ENCODE results near the gene ADD2. TPM values are rescaled to one million over a fixed set of nuclear protein-coding genes. Genes with fewer than 3 reads are reported as not detected.

ADD2 gene
- total and polyA plus RNA-seq, 2 experiments from 2014 or later: 34.6 to 223 TPM

DNA sequence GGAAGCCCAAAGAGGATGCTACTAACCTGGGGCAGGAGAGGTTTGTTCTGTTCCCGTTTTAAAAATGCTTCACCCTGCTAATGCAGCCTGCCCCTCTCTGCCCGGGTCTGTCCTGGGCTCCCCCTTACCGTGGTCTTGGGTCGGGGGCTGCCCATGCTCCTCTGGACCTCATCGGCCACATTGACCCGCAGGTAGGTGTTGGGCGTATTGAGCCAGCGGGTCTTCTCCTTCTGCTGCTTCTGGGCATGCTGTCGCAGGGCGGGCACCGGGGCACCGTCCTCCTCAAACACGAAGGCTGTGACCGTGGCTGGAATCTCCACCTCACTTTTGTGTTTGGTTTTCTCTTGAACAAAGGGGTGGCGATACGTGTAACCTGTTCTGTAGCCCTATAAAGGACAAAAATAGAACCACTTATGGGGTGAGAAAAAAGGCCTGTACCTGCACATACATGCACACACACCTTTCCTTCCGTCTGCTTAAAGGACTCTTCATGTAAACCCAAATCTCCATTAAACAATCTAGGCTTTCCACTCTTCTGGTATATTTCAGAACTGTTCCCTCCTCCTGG is 89.3 kb downstream of the ADD2 start:
- Histone ChIP-seq H3K27ac (ENCODE audit: low read depth) (no peak overlapping the region), H2AFZ (no peak overlapping the region), H3F3A (replicated peaks; ENCODE audit: low read depth) (no peaks in the 10 kb centered on the region), H3K4me3 (no peak overlapping the region), H3K9me2 (ENCODE audit: insufficient read depth) (no peaks in the 10 kb centered on the region), H3K4me1 (ENCODE audit: insufficient read depth) (no peaks in the 10 kb centered on the region), H3K36me3 (ENCODE audit: insufficient read depth) (peaks cover 61% of the 10 kb centered on the region), H3K79me2 (replicated peaks; ENCODE audit: insufficient read depth) (no peaks in the 10 kb centered on the region), H3K4me2 (no peak overlapping the region), H3K27me3 (ENCODE audit: insufficient read depth) (no peaks in the 10 kb centered on the region), H4K20me1 (replicated peaks; ENCODE audit: insufficient read depth) (peaks cover 8% of the 10 kb centered on the region; the same call in 1 of the 2 replicates)
- no peak overlapping the region for H3K27ac Mint-ChIP-seq
- ATAC-seq: no peak
- H3K4me3 Mint-ChIP-seq: no peak overlapping the region
- H3K36me3 Mint-ChIP-seq (ENCODE audit: low read depth): peaks cover 88% of the 10 kb centered on the region
- TF ChIP-seq EZH2 (IDR thresholded peaks at IDR 0.05; ENCODE audit: low read depth, unreplicated experiment): no peak
- TF ChIP-seq, protein P1, sequence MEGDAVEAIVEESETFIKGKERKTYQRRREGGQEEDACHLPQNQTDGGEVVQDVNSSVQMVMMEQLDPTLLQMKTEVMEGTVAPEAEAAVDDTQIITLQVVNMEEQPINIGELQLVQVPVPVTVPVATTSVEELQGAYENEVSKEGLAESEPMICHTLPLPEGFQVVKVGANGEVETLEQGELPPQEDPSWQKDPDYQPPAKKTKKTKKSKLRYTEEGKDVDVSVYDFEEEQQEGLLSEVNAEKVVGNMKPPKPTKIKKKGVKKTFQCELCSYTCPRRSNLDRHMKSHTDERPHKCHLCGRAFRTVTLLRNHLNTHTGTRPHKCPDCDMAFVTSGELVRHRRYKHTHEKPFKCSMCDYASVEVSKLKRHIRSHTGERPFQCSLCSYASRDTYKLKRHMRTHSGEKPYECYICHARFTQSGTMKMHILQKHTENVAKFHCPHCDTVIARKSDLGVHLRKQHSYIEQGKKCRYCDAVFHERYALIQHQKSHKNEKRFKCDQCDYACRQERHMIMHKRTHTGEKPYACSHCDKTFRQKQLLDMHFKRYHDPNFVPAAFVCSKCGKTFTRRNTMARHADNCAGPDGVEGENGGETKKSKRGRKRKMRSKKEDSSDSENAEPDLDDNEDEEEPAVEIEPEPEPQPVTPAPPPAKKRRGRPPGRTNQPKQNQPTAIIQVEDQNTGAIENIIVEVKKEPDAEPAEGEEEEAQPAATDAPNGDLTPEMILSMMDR (conservative IDR thresholded peaks at IDR 0.05; ENCODE audit: low read depth in 2 of 2): no peak
- TF ChIP-seq, protein P2, sequence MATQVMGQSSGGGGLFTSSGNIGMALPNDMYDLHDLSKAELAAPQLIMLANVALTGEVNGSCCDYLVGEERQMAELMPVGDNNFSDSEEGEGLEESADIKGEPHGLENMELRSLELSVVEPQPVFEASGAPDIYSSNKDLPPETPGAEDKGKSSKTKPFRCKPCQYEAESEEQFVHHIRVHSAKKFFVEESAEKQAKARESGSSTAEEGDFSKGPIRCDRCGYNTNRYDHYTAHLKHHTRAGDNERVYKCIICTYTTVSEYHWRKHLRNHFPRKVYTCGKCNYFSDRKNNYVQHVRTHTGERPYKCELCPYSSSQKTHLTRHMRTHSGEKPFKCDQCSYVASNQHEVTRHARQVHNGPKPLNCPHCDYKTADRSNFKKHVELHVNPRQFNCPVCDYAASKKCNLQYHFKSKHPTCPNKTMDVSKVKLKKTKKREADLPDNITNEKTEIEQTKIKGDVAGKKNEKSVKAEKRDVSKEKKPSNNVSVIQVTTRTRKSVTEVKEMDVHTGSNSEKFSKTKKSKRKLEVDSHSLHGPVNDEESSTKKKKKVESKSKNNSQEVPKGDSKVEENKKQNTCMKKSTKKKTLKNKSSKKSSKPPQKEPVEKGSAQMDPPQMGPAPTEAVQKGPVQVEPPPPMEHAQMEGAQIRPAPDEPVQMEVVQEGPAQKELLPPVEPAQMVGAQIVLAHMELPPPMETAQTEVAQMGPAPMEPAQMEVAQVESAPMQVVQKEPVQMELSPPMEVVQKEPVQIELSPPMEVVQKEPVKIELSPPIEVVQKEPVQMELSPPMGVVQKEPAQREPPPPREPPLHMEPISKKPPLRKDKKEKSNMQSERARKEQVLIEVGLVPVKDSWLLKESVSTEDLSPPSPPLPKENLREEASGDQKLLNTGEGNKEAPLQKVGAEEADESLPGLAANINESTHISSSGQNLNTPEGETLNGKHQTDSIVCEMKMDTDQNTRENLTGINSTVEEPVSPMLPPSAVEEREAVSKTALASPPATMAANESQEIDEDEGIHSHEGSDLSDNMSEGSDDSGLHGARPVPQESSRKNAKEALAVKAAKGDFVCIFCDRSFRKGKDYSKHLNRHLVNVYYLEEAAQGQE (IDR thresholded peaks at IDR 0.05; ENCODE audit: unreplicated experiment): no peak
- TF ChIP-seq POLR2AphosphoS5 (IDR thresholded peaks at IDR 0.05; ENCODE audit: low read depth): no peak
- TF ChIP-seq JUNB (IDR thresholded peaks at IDR 0.05; ENCODE audit: unreplicated experiment): no peak
- TF ChIP-seq, protein P3, sequence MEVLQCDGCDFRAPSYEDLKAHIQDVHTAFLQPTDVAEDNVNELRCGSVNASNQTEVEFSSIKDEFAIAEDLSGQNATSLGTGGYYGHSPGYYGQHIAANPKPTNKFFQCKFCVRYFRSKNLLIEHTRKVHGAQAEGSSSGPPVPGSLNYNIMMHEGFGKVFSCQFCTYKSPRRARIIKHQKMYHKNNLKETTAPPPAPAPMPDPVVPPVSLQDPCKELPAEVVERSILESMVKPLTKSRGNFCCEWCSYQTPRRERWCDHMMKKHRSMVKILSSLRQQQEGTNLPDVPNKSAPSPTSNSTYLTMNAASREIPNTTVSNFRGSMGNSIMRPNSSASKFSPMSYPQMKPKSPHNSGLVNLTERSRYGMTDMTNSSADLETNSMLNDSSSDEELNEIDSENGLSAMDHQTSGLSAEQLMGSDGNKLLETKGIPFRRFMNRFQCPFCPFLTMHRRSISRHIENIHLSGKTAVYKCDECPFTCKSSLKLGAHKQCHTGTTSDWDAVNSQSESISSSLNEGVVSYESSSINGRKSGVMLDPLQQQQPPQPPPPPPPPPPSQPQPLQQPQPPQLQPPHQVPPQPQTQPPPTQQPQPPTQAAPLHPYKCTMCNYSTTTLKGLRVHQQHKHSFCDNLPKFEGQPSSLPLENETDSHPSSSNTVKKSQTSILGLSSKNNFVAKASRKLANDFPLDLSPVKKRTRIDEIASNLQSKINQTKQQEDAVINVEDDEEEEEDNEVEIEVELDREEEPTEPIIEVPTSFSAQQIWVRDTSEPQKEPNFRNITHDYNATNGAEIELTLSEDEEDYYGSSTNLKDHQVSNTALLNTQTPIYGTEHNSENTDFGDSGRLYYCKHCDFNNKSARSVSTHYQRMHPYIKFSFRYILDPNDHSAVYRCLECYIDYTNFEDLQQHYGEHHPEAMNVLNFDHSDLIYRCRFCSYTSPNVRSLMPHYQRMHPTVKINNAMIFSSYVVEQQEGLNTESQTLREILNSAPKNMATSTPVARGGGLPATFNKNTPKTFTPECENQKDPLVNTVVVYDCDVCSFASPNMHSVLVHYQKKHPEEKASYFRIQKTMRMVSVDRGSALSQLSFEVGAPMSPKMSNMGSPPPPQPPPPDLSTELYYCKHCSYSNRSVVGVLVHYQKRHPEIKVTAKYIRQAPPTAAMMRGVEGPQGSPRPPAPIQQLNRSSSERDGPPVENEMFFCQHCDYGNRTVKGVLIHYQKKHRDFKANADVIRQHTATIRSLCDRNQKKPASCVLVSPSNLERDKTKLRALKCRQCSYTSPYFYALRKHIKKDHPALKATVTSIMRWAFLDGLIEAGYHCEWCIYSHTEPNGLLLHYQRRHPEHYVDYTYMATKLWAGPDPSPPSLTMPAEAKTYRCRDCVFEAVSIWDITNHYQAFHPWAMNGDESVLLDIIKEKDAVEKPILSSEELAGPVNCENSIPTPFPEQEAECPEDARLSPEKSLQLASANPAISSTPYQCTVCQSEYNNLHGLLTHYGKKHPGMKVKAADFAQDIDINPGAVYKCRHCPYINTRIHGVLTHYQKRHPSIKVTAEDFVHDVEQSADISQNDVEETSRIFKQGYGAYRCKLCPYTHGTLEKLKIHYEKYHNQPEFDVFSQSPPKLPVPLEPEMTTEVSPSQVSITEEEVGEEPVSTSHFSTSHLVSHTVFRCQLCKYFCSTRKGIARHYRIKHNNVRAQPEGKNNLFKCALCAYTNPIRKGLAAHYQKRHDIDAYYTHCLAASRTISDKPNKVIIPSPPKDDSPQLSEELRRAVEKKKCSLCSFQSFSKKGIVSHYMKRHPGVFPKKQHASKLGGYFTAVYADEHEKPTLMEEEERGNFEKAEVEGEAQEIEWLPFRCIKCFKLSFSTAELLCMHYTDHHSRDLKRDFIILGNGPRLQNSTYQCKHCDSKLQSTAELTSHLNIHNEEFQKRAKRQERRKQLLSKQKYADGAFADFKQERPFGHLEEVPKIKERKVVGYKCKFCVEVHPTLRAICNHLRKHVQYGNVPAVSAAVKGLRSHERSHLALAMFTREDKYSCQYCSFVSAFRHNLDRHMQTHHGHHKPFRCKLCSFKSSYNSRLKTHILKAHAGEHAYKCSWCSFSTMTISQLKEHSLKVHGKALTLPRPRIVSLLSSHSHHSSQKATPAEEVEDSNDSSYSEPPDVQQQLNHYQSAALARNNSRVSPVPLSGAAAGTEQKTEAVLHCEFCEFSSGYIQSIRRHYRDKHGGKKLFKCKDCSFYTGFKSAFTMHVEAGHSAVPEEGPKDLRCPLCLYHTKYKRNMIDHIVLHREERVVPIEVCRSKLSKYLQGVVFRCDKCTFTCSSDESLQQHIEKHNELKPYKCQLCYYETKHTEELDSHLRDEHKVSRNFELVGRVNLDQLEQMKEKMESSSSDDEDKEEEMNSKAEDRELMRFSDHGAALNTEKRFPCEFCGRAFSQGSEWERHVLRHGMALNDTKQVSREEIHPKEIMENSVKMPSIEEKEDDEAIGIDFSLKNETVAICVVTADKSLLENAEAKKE (CRISPR knock-in tag; IDR thresholded peaks at IDR 0.05): no peak
- peaks cover 5% of the 10 kb centered on the region for H3K27me3 Mint-ChIP-seq (ENCODE audit: insufficient read depth, low read depth, poor library complexity)
- DNase-seq (ENCODE audit: low spot score): no peak
- H3K4me1 Mint-ChIP-seq: peaks cover 3% of the 10 kb centered on the region
- H3K9me3 Mint-ChIP-seq: no peaks in the 10 kb centered on the region

Data from GM23338 (cell line).